AG10803 (cell line): ENCODE measurements around the gene ADGRG4.

Source experiments
- DNase-seq: peaks from one replicate; pipeline ENCODE4 v3.0.0; 2010; ENCODE audit warnings: low read depth
- H3K4me3 ChIP-seq: 2 replicates; pipeline ENCODE4 v1.5.1; 2011; ENCODE audit warnings: mild to moderate bottlenecking, low read length, control low read depth
- CTCF ChIP-seq: conservative IDR thresholded peaks from 2 replicates; pipeline ENCODE4 v1.5.1; 2011; ENCODE audit warnings: mild to moderate bottlenecking, low read length, control low read depth, inconsistent platforms

ADGRG4 gene

GRCh38 chrX:136453114-136453513, 152.4 kb downstream of the ADGRG4 start:
- no peak for TF ChIP-seq CTCF
- no peak for DNase-seq

GRCh38 chrX:136453771-136454170, 153.0 kb downstream of the ADGRG4 start:
- TF ChIP-seq CTCF = no peak
- H3K4me3 ChIP-seq = no peak overlapping the region
- DNase-seq = no peak

More at GRCh38 chrX:136453114-136453513, 152.4 kb downstream of the ADGRG4 start:
- no peak overlapping the region for H3K4me3 ChIP-seq

- DNase-seq = no peak
- H3K4me3 ChIP-seq = no peak overlapping the region
- TF ChIP-seq CTCF = no peak
Observed at GRCh38 chrX:136456133-136456532, 155.4 kb downstream of the ADGRG4 start.

GRCh38 chrX:136457303-136457917, 156.6 kb downstream of the ADGRG4 start:
- DNase-seq = no peak
- TF ChIP-seq CTCF = no peak

GRCh38 chrX:136464589-136464988, 163.8 kb downstream of the ADGRG4 start:
- TF ChIP-seq CTCF = no peak
- no peak overlapping the region for H3K4me3 ChIP-seq
- no peak for DNase-seq

More at GRCh38 chrX:136457303-136457917, 156.6 kb downstream of the ADGRG4 start:
- H3K4me3 ChIP-seq = no peak overlapping the region
